Fibroblast of the aortic adventitia (primary cell): ENCODE measurements around the gene MORN1. TPM values are rescaled to one million over a fixed set of nuclear protein-coding genes. Genes with fewer than 3 reads are reported as not detected.
"Not testable (repeated sequence)": the region's sequence is repeated elsewhere in the genome, so short reads cannot be mapped to it uniquely, and the experiment has no call there.

Experiments used
- DNase-seq: peaks from one replicate; pipeline ENCODE4 v3.0.0-alpha.2; 2010; ENCODE audit warnings: low read depth
- H3K4me3 ChIP-seq: 2 replicates; pipeline ENCODE4 v1.5.1; 2011; ENCODE audit warnings: low read depth, mild to moderate bottlenecking, control low read depth, low read length, moderate library complexity
- CTCF ChIP-seq: IDR thresholded peaks from 2 replicates; pipeline ENCODE4 v1.5.1; 2011; ENCODE audit warnings: mild to moderate bottlenecking, low read length, control low read depth, inconsistent platforms; ENCODE audit not compliant: insufficient read depth
- total RNA-seq: library from RNA; depleted of rRNA; stranded (reverse); fragments of >200 nt; gene quantifications from 2 replicates; pipeline ENCODE4 v1.2.3, GENCODE V29; 2012; ENCODE audit warnings: low replicate concordance

MORN1 gene
- total RNA-seq, 1 donor = 11.8 TPM

GRCh38 chr1:2337081-2337480, 54.3 kb downstream of the MORN1 start:
- TF ChIP-seq CTCF = no peak
- no peak overlapping the region for H3K4me3 ChIP-seq
- DNase-seq = no peak

- TF ChIP-seq CTCF = no peak
- no peak overlapping the region for H3K4me3 ChIP-seq
- no peak for DNase-seq
Observed at GRCh38 chr1:2336499-2336898, 54.9 kb downstream of the MORN1 start.

- H3K4me3 ChIP-seq = no peak overlapping the region
- no peak for TF ChIP-seq CTCF
- DNase-seq = no peak
Observed at GRCh38 chr1:2335721-2336455, 55.5 kb downstream of the MORN1 start.

- no peak overlapping the region for H3K4me3 ChIP-seq
- TF ChIP-seq CTCF = no peak
- DNase-seq = no peak
Observed at GRCh38 chr1:2334883-2335534, 56.3 kb downstream of the MORN1 start.

- DNase-seq = no peak
- H3K4me3 ChIP-seq = no peak overlapping the region
Observed at GRCh38 chr1:2334366-2334765, 57.0 kb downstream of the MORN1 start.

GRCh38 chr1:2331580-2331979, 59.8 kb downstream of the MORN1 start:
- DNase-seq, H3K4me3 ChIP-seq: not testable (repeated sequence)

More at GRCh38 chr1:2334366-2334765, 57.0 kb downstream of the MORN1 start:
- TF ChIP-seq CTCF = no peak

- no peak overlapping the region for H3K4me3 ChIP-seq
- no peak for TF ChIP-seq CTCF
- no peak for DNase-seq
Observed at GRCh38 chr1:2331200-2331544, 60.2 kb downstream of the MORN1 start.
